Measurements from ENCODE around the gene NRP1.

Gene NRP1

GRCh38 chr10:33256458-33256857 is 78.0 kb downstream of the NRP1 start:
- no peak for DNase-seq

- no peak for DNase-seq
Observed at GRCh38 chr10:33254556-33255160, 79.8 kb downstream of the NRP1 start.

- no peak for DNase-seq
Observed at GRCh38 chr10:33253411-33253810, 81.1 kb downstream of the NRP1 start.

GRCh38 chr10:33252794-33253203 is 81.7 kb downstream of the NRP1 start:
- no peak for DNase-seq

- peak; percentile 3 for DNase-seq
Observed at GRCh38 chr10:33252324-33252723, 82.1 kb downstream of the NRP1 start.

GRCh38 chr10:33249659-33250345 is 84.7 kb downstream of the NRP1 start:
- DNase-seq = no peak

GRCh38 chr10:33249137-33249536 is 85.3 kb downstream of the NRP1 start:
- no peak for DNase-seq

GRCh38 chr10:33248638-33249037 is 85.8 kb downstream of the NRP1 start:
- DNase-seq = no peak

GRCh38 chr10:33247221-33247922 is 87.1 kb downstream of the NRP1 start:
- no peak for DNase-seq

- DNase-seq = no peak
Observed at GRCh38 chr10:33245343-33245742, 89.1 kb downstream of the NRP1 start.

GRCh38 chr10:33244354-33244967 is 90.0 kb downstream of the NRP1 start:
- no peak for DNase-seq

- DNase-seq = no peak
Observed at GRCh38 chr10:33243703-33244102, 90.8 kb downstream of the NRP1 start.

- no peak for DNase-seq
Observed at GRCh38 chr10:33242931-33243330, 91.5 kb downstream of the NRP1 start.

- DNase-seq = no peak
Observed at GRCh38 chr10:33241351-33241750, 93.1 kb downstream of the NRP1 start.

GRCh38 chr10:33240931-33241330 is 93.5 kb downstream of the NRP1 start:
- DNase-seq = no peak

GRCh38 chr10:33240258-33240657 is 94.2 kb downstream of the NRP1 start:
- no peak for DNase-seq

GRCh38 chr10:33239257-33239656 is 95.2 kb downstream of the NRP1 start:
- no peak for DNase-seq

GRCh38 chr10:33238643-33239042 is 95.8 kb downstream of the NRP1 start:
- no peak for DNase-seq

GRCh38 chr10:33237736-33238624 is 96.5 kb downstream of the NRP1 start:
- no peak for DNase-seq

GRCh38 chr10:33236916-33237315 is 97.6 kb downstream of the NRP1 start:
- no peak for DNase-seq

GRCh38 chr10:33235951-33236350 is 98.5 kb downstream of the NRP1 start:
- no peak for DNase-seq

- DNase-seq = no peak
Observed at GRCh38 chr10:33235251-33235884, 99.1 kb downstream of the NRP1 start.

Data from activated naive CD4-positive, alpha-beta T cell treated with Interleukin-2 at 50 U/mL for 16 hours (primary cell).